ENCODE results near the gene ABHD17B.
A peak's percentile ranks its signal among the peaks of the same experiment; 100 is the strongest.

The ABHD17B gene

GRCh38 chr9:71875345-71875744, 35.6 kb downstream of the ABHD17B start:
- no peak for DNase-seq

DNA sequence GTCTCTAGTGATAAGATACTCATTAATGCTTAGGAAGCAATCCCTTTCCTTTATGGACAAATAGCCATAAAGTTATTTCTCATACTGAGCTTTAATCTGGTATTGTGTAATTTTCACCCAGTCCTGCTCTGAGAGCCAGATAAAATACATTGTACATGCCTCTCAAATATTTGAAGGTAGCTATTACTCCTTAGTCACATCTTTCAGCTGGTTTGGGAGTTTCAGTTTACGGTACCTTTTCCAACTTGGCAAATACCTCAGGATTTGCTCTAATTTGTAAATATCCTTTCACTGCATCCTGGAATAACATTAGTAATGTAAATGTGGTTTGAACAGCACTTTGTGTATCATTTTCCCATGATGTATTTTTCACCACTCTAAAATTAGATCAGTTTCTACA, 47.4 kb downstream of the ABHD17B start:
- DNase-seq = no peak

DNA sequence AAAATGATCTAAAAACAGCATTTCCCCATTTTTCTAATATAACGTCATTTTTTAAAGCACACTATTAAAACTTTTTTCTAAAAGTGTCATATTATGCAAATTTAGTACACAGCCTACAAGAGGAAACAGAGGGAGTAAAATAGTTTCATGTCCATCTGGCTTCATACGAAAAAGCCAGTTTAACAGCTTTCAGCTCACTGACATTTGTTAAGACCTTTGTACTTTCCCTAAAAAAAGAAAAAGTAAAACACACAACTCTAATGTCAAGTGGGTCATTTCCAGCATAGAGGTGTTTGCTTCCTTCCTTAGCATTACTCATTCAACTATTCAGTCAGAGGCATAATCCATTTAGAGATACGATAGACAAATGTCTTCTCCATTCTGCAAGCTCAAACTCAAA, 49.4 kb downstream of the ABHD17B start:
- DNase-seq = no peak

DNA sequence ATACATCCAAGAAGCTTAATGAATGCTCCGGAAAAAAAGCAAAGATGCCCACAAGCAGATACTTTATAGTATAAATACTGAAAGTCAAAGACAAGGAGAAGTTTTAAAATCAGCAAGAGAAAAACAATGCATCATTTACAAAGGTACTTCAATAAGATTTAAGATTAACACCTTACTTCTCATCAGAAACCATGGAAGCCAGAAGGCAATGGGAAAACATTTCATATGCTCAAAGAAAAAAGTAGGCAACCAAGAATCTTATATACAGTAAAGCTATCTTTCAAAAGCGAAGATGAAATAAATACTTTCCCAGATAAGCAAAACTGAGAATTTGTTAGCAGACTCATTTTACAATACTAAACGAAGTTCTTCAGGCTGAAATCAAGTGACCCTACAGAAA, 51.1 kb downstream of the ABHD17B start:
- DNase-seq = no peak

GRCh38 chr9:71858812-71859211, 52.2 kb downstream of the ABHD17B start:
- no peak for DNase-seq

GRCh38 chr9:71858102-71858798, 52.7 kb downstream of the ABHD17B start:
- DNase-seq = no peak

DNA sequence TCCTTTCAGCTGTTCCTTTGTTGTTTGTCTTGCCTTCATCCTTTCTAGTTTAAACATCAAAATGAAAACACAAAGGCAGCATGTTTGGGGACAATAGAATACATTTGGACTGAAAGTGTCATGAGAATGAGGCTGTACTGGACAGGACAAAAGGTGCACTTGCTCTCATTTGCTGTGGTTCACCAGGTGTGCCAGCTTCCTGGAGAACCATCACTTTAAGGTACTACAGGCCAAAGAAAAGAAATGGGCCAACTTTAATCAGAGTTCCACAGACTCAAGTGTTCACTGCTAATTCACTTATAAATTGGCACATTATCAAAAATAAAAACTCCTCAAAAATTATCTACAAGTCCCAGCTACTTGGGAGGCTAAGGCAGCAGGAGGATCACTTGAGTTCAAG, 53.8 kb downstream of the ABHD17B start:
- no peak for DNase-seq

DNA sequence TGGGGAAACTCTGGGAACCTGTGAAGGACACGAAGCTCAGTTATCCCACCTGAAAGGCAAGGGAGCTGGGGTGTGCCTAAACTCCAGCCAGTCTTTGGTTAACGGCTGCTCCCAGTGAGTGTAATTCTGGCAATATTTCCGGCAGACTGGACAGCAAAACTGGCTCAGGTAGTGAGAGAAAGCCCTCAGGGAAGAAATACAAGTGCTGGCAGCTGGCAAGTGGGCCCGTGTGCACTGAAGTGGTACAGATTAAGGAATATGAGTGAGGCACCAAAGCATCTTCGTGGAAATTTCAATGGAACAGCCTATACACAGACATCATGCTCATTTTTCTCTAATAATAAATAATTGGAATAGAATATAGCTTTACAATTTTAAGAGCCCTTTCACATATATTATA, 56.2 kb downstream of the ABHD17B start:
- no peak for DNase-seq

- DNase-seq = no peak
Measured at GRCh38 chr9:71853084-71853483, 57.9 kb downstream of the ABHD17B start.

- DNase-seq = no peak
Measured at GRCh38 chr9:71850996-71851395, 60.0 kb downstream of the ABHD17B start.

GRCh38 chr9:71847892-71848291, 63.1 kb downstream of the ABHD17B start:
- DNase-seq = no peak

DNA sequence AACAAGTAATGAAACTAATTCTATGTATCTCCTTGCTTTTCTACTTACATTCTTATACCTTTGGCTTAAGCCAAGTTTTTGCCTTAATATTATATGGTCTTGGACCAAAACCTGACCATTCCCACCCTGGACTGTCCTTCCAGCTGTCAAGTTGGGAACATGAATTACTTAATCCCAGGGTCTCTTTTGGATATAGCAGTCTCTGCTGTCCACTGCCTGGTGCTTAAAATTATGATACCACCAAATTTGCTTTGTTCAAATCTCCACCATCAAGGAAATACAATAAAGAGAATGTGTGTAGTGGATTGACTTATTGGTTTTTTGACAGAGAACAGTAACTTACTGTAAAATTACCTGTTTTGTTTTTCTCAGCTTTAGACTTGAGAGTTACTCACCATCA, 66.2 kb downstream of the ABHD17B start:
- no peak for DNase-seq

DNA sequence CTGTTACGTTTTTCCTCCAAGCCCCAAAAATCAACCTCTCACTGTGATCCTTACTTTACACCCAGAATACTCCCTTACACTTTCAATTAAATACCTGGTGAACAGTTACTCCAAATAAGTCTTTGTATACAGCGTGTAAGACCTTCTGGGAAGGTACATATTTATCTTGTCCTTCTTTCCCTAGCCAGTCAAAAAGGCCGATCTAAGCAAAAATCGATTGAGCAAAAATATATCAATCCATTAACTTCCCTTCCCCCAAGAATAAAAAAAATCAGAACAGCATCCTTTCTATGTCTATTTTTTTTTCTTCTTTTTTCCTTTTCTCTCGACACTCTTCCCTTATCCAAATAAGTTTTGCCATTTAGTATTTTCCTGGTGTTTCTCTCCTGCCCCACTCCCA, 71.3 kb downstream of the ABHD17B start:
- DNase-seq = no peak

DNA sequence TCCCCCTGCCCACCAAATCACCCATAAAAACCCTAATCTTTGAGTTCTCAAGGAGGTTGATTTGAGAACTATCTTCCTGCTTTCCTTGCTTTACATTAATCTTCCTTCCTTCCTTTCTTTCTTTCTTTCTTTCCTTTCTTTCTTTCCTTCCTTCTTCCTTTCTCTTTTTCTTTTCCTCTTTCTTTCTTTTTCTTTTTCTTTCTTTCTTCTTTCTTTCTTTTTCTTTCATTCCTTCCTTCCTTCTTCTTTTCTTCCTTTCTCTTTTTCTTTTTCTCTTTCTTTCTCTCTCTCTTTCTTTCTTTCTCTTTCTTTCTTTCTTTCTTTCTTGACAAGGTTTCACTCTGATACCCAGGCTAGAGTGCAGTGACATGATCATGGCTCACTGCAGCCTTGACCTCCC, 75.4 kb downstream of the ABHD17B start:
- no peak for DNase-seq

DNA sequence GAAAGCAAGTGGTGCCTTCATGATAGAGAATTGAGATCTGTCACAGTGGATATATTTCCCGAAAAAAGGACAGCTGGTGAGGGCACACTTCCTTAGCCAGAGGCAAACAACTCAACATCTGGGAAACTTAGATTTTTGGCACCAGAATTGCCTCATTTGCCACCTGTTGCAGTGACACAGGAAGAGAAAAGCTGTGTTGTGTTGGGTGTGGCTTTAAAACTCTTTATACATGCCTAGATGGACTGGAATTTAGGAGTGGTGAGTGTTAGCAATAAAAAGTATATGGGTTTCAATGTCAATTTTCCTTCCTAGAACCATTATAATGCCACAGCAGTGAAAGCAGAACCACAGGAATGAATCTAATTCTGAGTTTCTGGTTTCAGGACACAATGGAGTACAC, 80.1 kb downstream of the ABHD17B start:
- DNase-seq = no peak

GRCh38 chr9:71830153-71830552, 80.8 kb downstream of the ABHD17B start:
- no peak for DNase-seq

DNA sequence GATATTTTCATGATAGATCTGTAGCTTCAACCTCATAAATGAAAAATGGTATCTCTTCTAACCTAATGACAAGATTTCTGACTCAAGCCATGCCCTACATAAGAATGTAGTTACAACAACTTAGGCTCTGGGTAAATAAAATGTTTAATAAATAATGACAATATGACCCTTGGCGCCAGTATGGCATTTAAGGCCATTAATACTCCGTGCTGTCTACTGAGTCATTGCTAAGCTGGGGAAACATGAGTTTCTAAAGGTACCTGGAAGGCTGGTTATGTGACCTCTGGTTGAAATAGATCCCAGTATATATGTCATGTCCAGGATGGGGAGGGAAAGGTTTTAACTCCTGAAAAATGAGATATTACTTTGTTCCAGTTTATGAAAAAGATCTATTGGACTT, 84.7 kb downstream of the ABHD17B start:
- no peak for DNase-seq

DNA sequence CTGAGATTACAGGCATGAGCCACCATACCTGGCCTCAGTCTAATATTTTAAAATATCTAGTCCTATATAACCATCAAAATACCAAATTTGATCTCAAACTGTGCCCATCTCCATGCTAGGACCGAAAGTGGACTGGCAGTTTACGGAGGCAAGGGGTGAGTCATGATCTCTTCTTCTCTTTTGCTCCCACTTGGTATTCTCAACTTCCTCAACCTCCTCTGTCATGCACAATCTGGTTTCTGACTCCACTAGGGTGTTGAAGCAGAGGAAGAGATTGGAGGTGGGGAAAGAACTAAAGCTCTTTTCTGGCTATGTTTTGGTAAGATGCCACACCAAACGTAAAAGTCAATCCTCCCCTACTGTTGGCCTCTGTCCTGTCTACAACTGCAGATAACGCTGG, 86.7 kb downstream of the ABHD17B start:
- no peak for DNase-seq

DNA sequence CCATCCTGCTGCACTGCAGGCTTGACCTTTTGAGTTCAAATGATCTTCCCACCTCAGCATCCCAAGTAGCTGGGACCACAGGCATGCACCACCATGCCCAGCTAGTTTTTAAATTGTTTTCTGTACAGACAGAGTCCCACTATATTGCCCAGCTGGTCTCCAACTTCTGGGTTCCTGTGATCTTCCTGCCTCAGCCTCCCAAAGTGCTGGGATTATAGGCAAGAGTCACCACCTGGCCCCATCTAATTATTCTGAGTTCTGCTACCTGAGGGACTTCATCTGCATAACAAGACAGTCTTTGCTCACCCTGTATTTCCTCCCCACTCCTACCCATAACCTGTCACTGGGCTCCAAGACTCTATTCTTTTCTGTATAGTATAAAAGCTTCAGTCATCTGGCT, 88.1 kb downstream of the ABHD17B start:
- DNase-seq = no peak

GRCh38 chr9:71822456-71822855, 88.5 kb downstream of the ABHD17B start:
- DNase-seq = no peak

- DNase-seq = no peak
Measured at GRCh38 chr9:71821405-71821804, 89.6 kb downstream of the ABHD17B start.

GRCh38 chr9:71820403-71820921, 90.5 kb downstream of the ABHD17B start:
- no peak for DNase-seq

GRCh38 chr9:71819115-71819739, 91.8 kb downstream of the ABHD17B start:
- DNase-seq = peak; percentile 39

- DNase-seq = no peak
Measured at GRCh38 chr9:71816916-71817451, 94.0 kb downstream of the ABHD17B start.

Measured in stimulated activated CD4-positive, alpha-beta T cell treated with anti-CD3 and anti-CD28 coated beads, Interleukin-4, amount 100 ng/mL, for 1 hour (primary cell).